Hepatocyte (in vitro differentiated cells): ENCODE measurements around the gene BLOC1S1. TPM values are rescaled to one million over a fixed set of nuclear protein-coding genes. Genes with fewer than 3 reads are reported as not detected.
A peak's percentile ranks its signal among the peaks of the same experiment; 100 is the strongest.

Source experiments
- DNase-seq: peaks from one replicate; pipeline ENCODE4 v3.0.0-alpha.2; 2016; ENCODE audit warnings: low spot score
- H2AFZ ChIP-seq: fragments of 200-600 bp; sonication (generic); 2 replicates; pipeline ENCODE4 v1.6.0; 2016; ENCODE audit warnings: antibody characterized with exemption, mild to moderate bottlenecking
- H3K27ac ChIP-seq: fragments of 200-600 bp; sonication (generic); 2 replicates; pipeline ENCODE4 v1.5.1; 2016; ENCODE audit warnings: mild to moderate bottlenecking
- H3K27me3 ChIP-seq: fragments of 200-600 bp; sonication (generic); 2 replicates; pipeline ENCODE4 v1.6.1; 2016
- H3K36me3 ChIP-seq: fragments of 200-600 bp; sonication (generic); replicated peaks from 2 replicates; pipeline ENCODE4 v1.5.1; 2016; ENCODE audit warnings: low read depth; ENCODE audit not compliant: insufficient read depth
- H3K4me1 ChIP-seq: fragments of 200-600 bp; sonication (generic); 2 replicates; pipeline ENCODE4 v1.5.1; 2016; ENCODE audit warnings: mild to moderate bottlenecking, moderate library complexity; ENCODE audit not compliant: insufficient read depth
- H3K4me2 ChIP-seq: fragments of 200-600 bp; sonication (generic); 2 replicates; pipeline ENCODE4 v1.6.0; 2016
- H3K4me3 ChIP-seq: fragments of 200-600 bp; sonication (generic); 2 replicates; pipeline ENCODE4 v1.5.1; 2016; ENCODE audit warnings: mild to moderate bottlenecking
- H3K79me2 ChIP-seq: fragments of 200-600 bp; sonication (generic); 2 replicates; pipeline ENCODE4 v1.6.0; 2017; ENCODE audit warnings: mild to moderate bottlenecking
- H3K9me2 ChIP-seq: fragments of 200-600 bp; sonication (generic); replicated peaks from 2 replicates; pipeline ENCODE4 v1.6.0; 2017; ENCODE audit warnings: mild to moderate bottlenecking; ENCODE audit not compliant: insufficient read depth
- H3K9me3 ChIP-seq: fragments of 200-600 bp; sonication (generic); 2 replicates; pipeline ENCODE4 v1.5.1; 2016; ENCODE audit warnings: low read depth, mild to moderate bottlenecking
- H4K20me1 ChIP-seq: fragments of 200-600 bp; sonication (generic); 2 replicates; pipeline ENCODE4 v1.6.0; 2016; ENCODE audit warnings: mild to moderate bottlenecking; ENCODE audit not compliant: insufficient read depth, poor library complexity, severe bottlenecking
- CTCF ChIP-seq: fragments of 200-600 bp; sonication (generic); IDR thresholded peaks from 2 replicates; pipeline ENCODE4 v1.5.1; 2016; ENCODE audit warnings: antibody characterized with exemption, mild to moderate bottlenecking; ENCODE audit not compliant: poor library complexity
- EZH2 ChIP-seq: fragments of 200-600 bp; sonication (generic); IDR thresholded peaks from 2 replicates; pipeline ENCODE4 v1.6.1; 2016; ENCODE audit warnings: antibody characterized with exemption, mild to moderate bottlenecking, borderline replicate concordance
- EZH2phosphoT487 ChIP-seq: fragments of 200-600 bp; sonication (generic); IDR thresholded peaks from one replicate; pipeline ENCODE4 v1.6.1; 2018; ENCODE audit warnings: antibody characterized with exemption, mild to moderate bottlenecking, low read depth, moderate library complexity; ENCODE audit not compliant: unreplicated experiment, severe bottlenecking
- WGBS: methylation state at CpG from one replicate; pipeline ENCODE4 v1.1.6; 2016; ENCODE audit warnings: low lambda C conversion rate; ENCODE audit errors: missing lambda C conversion rate; 5-methylcytosine and 5-hydroxymethylcytosine counted together
- polyA plus RNA-seq: library from polyadenylated mRNA; unstranded; fragments of >200 nt; fragmentation: Nextera tagmentation; extraction: Ambion mirVana; gene quantifications from 2 replicates; pipeline ENCODE4 v1.2.1, GENCODE V29; 2016
- total RNA-seq: library from RNA; depleted of rRNA; stranded (reverse); fragments of >200 nt; gene quantifications from 2 replicates; pipeline ENCODE4 v1.2.3, GENCODE V29; 2014

BLOC1S1 gene
- total and polyA plus RNA-seq, 2 experiments from 2014 or later = 159 to 236 TPM

DNA sequence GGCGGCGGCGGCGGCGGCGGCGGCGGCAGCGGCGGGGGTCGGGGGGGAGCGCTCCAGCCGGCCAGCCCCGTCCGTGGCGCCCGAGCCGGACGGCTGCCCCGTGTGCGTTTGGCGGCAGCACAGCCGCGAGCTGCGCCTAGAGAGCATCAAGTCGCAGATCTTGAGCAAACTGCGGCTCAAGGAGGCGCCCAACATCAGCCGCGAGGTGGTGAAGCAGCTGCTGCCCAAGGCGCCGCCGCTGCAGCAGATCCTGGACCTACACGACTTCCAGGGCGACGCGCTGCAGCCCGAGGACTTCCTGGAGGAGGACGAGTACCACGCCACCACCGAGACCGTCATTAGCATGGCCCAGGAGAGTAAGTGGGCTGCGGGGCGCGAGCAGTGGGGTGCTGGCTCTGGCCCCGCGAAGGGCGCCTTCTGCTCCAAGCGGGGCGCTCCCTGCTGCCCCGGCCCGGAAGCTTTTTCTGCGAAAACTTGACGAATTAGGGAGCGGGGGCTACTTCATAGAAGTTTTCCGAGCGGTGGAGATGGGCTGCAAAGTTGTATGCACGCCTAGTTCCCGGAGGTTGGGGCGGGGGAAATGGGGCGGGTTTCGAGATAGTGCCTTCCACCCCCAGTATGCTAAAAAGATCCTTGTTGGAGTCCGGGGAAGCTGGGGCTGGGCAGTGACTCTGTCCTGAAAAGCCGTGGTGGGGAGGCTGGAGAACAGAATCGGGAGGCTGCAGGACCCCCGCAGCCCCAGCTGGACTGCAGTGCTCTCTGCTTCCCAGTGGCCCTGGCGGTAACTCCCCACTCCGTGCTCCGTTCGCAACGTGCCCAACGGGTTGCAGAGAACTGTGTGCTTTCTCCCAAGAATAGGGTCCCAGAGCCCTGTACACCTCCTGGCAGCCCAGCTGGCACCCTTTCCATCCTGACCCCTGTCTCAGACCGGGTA is 27.8 kb downstream of the BLOC1S1 start:
- Histone ChIP-seq H3K4me3 (peak overlapping the region; percentile 99), H3K9me2 (no peaks in the 10 kb centered on the region), H4K20me1 (no peaks in the 10 kb centered on the region), H3K27ac (peak overlapping the region; percentile 66), H3K4me2 (peak overlapping the region; percentile 97), H3K4me1 (peaks cover 21% of the 10 kb centered on the region), H3K36me3 (no peaks in the 10 kb centered on the region), H3K9me3 (no peaks in the 10 kb centered on the region), H2AFZ (peak overlapping the region; percentile 35), H3K79me2 (peaks cover 20% of the 10 kb centered on the region), H3K27me3 (no peaks in the 10 kb centered on the region)
- TF ChIP-seq CTCF (no peak), EZH2 (no peak), EZH2phosphoT487 (no peak)
- 2% methylated on average over 45 of the region's 73 CpGs for WGBS
- peak; percentile 83 for DNase-seq

- Histone ChIP-seq H3K9me3 (no peaks in the 10 kb centered on the region), H3K4me3 (peak overlapping the region; percentile 99), H3K79me2 (peaks cover 20% of the 10 kb centered on the region), H3K4me2 (peak overlapping the region; percentile 97), H4K20me1 (no peaks in the 10 kb centered on the region), H2AFZ (peak overlapping the region; percentile 35), H3K36me3 (no peaks in the 10 kb centered on the region), H3K27ac (peak overlapping the region; percentile 66), H3K9me2 (no peaks in the 10 kb centered on the region), H3K4me1 (peaks cover 21% of the 10 kb centered on the region), H3K27me3 (no peaks in the 10 kb centered on the region)
- DNase-seq = peak; percentile 25
- TF ChIP-seq CTCF (no peak), EZH2 (no peak), EZH2phosphoT487 (no peak)
- 6% methylated on average over 10 of the region's 11 CpGs for WGBS
These were observed 28.6 kb downstream of the BLOC1S1 start for GRCh38 chr12:55744340-55745030.

- Histone ChIP-seq H3K27ac (peak overlapping the region; percentile 66), H3K4me2 (peak overlapping the region; percentile 97), H3K9me3 (no peaks in the 10 kb centered on the region), H3K79me2 (peaks cover 20% of the 10 kb centered on the region), H3K4me3 (no peak overlapping the region), H4K20me1 (no peaks in the 10 kb centered on the region), H3K4me1 (peaks cover 21% of the 10 kb centered on the region), H3K36me3 (no peaks in the 10 kb centered on the region), H2AFZ (no peak overlapping the region), H3K27me3 (no peaks in the 10 kb centered on the region), H3K9me2 (no peaks in the 10 kb centered on the region)
- TF ChIP-seq EZH2phosphoT487 (no peak), CTCF (no peak), EZH2 (no peak)
- 7% methylated on average over 9 of the region's 13 CpGs for WGBS
- peak; percentile 70 for DNase-seq
These were observed 29.7 kb downstream of the BLOC1S1 start for GRCh38 chr12:55745361-55746173.
